DND-41 (cell line): ENCODE results near the gene IL1B.

Source experiments
- ATAC-seq: fragments of 200-7000 bp; cut with Tn5 transposase; 3 replicates; pipeline ENCODE4 v1.9.1; 2021; ENCODE audit warnings: low read depth; ENCODE audit not compliant: insufficient read depth
- DNase-seq: peaks from one replicate; pipeline ENCODE4 v3.0.0-alpha.2; 2020
- H2AFZ ChIP-seq: 2 replicates; pipeline ENCODE4 v1.6.0; 2012; ENCODE audit warnings: low read depth, low read length
- H3K27ac ChIP-seq: 2 replicates; pipeline ENCODE4 v1.5.1; 2012; ENCODE audit warnings: low read length, inconsistent platforms
- H3K27me3 ChIP-seq: fragments of 200-600 bp; sonication (generic); 2 replicates; pipeline ENCODE4 v1.6.0; 2012; ENCODE audit warnings: low read length, mild to moderate bottlenecking, inconsistent platforms; ENCODE audit not compliant: insufficient read depth, poor library complexity
- H3K36me3 ChIP-seq: 2 replicates; pipeline ENCODE4 v1.5.1; 2012; ENCODE audit warnings: low read length, inconsistent platforms; ENCODE audit not compliant: insufficient read depth
- H3K4me1 ChIP-seq: 2 replicates; pipeline ENCODE4 v1.5.1; 2012; ENCODE audit warnings: mild to moderate bottlenecking, low read length; ENCODE audit not compliant: insufficient read depth
- H3K4me2 ChIP-seq: 2 replicates; pipeline ENCODE4 v1.6.0; 2012; ENCODE audit warnings: mild to moderate bottlenecking, moderate library complexity, low read length, inconsistent platforms; ENCODE audit not compliant: insufficient read depth
- H3K4me3 ChIP-seq, 2 experiments: fragments of 200-600 bp in 1 of 2; shearing (Covaris generic) in 1 of 2; 2 replicates each; pipeline ENCODE4 v1.5.1; 2012 to 2016; ENCODE audit warnings: inconsistent platforms in 2 of 2, low read length in 2 of 2, mild to moderate bottlenecking in 2 of 2, low read depth in 1 of 2, moderate library complexity in 1 of 2
- H3K79me2 ChIP-seq: 2 replicates; pipeline ENCODE4 v1.6.0; 2012; ENCODE audit warnings: low read length, inconsistent platforms; ENCODE audit not compliant: insufficient read depth
- H3K9ac ChIP-seq: 2 replicates; pipeline ENCODE4 v1.6.0; 2012; ENCODE audit warnings: low read depth, mild to moderate bottlenecking, inconsistent platforms, low read length, moderate library complexity
- H3K9me3 ChIP-seq: 2 replicates; pipeline ENCODE4 v1.5.1; 2012; ENCODE audit warnings: low read length, moderate library complexity, mild to moderate bottlenecking, inconsistent platforms; ENCODE audit not compliant: insufficient read depth, severe bottlenecking
- H4K20me1 ChIP-seq: 2 replicates; pipeline ENCODE4 v1.6.0; 2012; ENCODE audit warnings: low read length; ENCODE audit not compliant: insufficient read depth
- CTCF ChIP-seq: IDR thresholded peaks from 2 replicates; pipeline ENCODE4 v1.5.1; 2012; ENCODE audit warnings: borderline replicate concordance, low read length, moderate library complexity, mild to moderate bottlenecking; ENCODE audit not compliant: poor library complexity, severe bottlenecking; ENCODE audit errors: extremely low read depth
- EZH2 ChIP-seq: IDR thresholded peaks from 3 replicates; pipeline ENCODE4 v1.6.1; 2012; ENCODE audit warnings: borderline replicate concordance, low read depth, mild to moderate bottlenecking, moderate library complexity, low read length, inconsistent platforms; ENCODE audit not compliant: severe bottlenecking

The IL1B gene

GRCh38 chr2:112814278-112814677, 22.3 kb downstream of the IL1B start:
- no peaks in the 10 kb centered on the region for H3K4me1 ChIP-seq
- H3K9ac ChIP-seq, result no peak overlapping the region
- H4K20me1 ChIP-seq, result no peaks in the 10 kb centered on the region
- H3K4me3 ChIP-seq, result no peak overlapping the region
- no peak for DNase-seq
- no peaks in the 10 kb centered on the region for H3K36me3 ChIP-seq
- H3K4me2 ChIP-seq, result no peak overlapping the region
- peaks cover 7% of the 10 kb centered on the region for H3K27me3 ChIP-seq
- no peak overlapping the region for H3K27ac ChIP-seq
- no peaks in the 10 kb centered on the region for H3K9me3 ChIP-seq
- ATAC-seq, result no peak
- H2AFZ ChIP-seq, result no peak overlapping the region
- TF ChIP-seq CTCF (no peak), EZH2 (no peak)
- H3K79me2 ChIP-seq, result no peaks in the 10 kb centered on the region

- ATAC-seq (no peak), DNase-seq (no peak)
- no peaks in the 10 kb centered on the region for H3K9me3 ChIP-seq
- H3K27ac ChIP-seq, result no peak overlapping the region
- no peak overlapping the region for H3K4me2 ChIP-seq
- H3K4me1 ChIP-seq, result no peaks in the 10 kb centered on the region
- H3K79me2 ChIP-seq, result no peaks in the 10 kb centered on the region
- no peaks in the 10 kb centered on the region for H4K20me1 ChIP-seq
- no peak overlapping the region for H2AFZ ChIP-seq
- peaks cover 7% of the 10 kb centered on the region for H3K27me3 ChIP-seq
- no peaks in the 10 kb centered on the region for H3K36me3 ChIP-seq
- no peak overlapping the region for H3K9ac ChIP-seq
- no peak overlapping the region for H3K4me3 ChIP-seq
- TF ChIP-seq CTCF (no peak), EZH2 (no peak)
Observed at GRCh38 chr2:112813280-112813966, 23.2 kb downstream of the IL1B start.

GRCh38 chr2:112812318-112813267, 24.0 kb downstream of the IL1B start:
- Histone ChIP-seq H3K27ac (no peak overlapping the region), H3K9ac (no peak overlapping the region), H3K4me2 (no peak overlapping the region), H3K79me2 (no peaks in the 10 kb centered on the region), H3K9me3 (no peaks in the 10 kb centered on the region), H3K4me3 (no peak overlapping the region), H4K20me1 (no peaks in the 10 kb centered on the region), H3K27me3 (peaks cover 7% of the 10 kb centered on the region), H3K4me1 (no peaks in the 10 kb centered on the region), H2AFZ (no peak overlapping the region), H3K36me3 (no peaks in the 10 kb centered on the region)
- ATAC-seq (no peak), DNase-seq (no peak)
- TF ChIP-seq EZH2 (no peak), CTCF (no peak)
